Stimulated activated CD4-positive, alpha-beta T cell treated with anti-CD3 and anti-CD28 coated beads, Interleukin-12 subunit alpha, Interleukin-12 subunit beta, amount 100 ng/mL, for 48 hours (primary cell): ENCODE measurements around the gene F7.

Source experiments
- DNase-seq, 3 donors: peaks; one replicate each; pipeline ENCODE4 v3.0.0-alpha.2; 2020; ENCODE audit warnings: low read depth in 2 of 3, low spot score in 1 of 3

The F7 gene

DNA sequence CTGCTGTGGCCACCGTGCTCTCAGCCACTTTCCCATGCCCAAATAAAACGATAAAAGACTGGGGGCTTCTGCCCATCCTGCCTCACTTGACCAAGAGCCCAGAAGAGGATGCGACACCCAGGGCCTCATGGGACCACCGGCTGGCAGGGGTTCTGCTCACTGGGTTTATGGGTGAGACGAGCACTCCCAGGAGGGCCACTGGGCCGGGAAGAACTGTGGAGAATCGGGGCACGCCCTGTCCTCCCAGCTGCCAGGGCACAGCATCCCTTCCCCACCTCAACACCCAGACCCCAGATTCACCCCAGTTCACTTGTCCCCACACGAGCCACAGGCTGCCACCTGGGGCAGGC lies 12.3 kb downstream of the F7 start:
- no peak for DNase-seq

DNA sequence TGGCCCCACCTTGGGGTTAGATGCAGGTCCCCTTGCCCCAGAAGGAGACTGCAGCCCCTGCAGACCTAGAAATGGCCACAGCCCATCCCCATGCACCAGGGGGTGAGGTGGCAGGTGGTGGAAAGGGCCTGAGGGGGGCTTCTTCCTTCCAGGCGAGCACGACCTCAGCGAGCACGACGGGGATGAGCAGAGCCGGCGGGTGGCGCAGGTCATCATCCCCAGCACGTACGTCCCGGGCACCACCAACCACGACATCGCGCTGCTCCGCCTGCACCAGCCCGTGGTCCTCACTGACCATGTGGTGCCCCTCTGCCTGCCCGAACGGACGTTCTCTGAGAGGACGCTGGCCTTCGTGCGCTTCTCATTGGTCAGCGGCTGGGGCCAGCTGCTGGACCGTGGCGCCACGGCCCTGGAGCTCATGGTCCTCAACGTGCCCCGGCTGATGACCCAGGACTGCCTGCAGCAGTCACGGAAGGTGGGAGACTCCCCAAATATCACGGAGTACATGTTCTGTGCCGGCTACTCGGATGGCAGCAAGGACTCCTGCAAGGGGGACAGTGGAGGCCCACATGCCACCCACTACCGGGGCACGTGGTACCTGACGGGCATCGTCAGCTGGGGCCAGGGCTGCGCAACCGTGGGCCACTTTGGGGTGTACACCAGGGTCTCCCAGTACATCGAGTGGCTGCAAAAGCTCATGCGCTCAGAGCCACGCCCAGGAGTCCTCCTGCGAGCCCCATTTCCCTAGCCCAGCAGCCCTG lies 12.8 kb downstream of the F7 start:
- no peak for DNase-seq

DNA sequence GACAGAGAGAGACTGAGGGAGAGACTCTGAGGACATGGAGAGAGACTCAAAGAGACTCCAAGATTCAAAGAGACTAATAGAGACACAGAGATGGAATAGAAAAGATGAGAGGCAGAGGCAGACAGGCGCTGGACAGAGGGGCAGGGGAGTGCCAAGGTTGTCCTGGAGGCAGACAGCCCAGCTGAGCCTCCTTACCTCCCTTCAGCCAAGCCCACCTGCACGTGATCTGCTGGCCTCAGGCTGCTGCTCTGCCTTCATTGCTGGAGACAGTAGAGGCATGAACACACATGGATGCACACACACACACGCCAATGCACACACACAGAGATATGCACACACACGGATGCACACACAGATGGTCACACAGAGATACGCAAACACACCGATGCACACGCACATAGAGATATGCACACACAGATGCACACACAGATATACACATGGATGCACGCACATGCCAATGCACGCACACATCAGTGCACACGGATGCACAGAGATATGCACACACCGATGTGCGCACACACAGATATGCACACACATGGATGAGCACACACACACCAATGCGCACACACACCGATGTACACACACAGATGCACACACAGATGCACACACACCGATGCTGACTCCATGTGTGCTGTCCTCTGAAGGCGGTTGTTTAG lies 13.7 kb downstream of the F7 start:
- no peak for DNase-seq

DNA sequence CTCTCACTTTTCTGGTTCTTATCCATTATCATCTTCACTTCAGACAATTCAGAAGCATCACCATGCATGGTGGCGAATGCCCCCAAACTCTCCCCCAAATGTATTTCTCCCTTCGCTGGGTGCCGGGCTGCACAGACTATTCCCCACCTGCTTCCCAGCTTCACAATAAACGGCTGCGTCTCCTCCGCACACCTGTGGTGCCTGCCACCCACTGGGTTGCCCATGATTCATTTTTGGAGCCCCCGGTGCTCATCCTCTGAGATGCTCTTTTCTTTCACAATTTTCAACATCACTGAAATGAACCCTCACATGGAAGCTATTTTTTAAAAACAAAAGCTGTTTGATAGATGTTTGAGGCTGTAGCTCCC lies 14.2 kb downstream of the F7 start:
- DNase-seq = no peak

DNA sequence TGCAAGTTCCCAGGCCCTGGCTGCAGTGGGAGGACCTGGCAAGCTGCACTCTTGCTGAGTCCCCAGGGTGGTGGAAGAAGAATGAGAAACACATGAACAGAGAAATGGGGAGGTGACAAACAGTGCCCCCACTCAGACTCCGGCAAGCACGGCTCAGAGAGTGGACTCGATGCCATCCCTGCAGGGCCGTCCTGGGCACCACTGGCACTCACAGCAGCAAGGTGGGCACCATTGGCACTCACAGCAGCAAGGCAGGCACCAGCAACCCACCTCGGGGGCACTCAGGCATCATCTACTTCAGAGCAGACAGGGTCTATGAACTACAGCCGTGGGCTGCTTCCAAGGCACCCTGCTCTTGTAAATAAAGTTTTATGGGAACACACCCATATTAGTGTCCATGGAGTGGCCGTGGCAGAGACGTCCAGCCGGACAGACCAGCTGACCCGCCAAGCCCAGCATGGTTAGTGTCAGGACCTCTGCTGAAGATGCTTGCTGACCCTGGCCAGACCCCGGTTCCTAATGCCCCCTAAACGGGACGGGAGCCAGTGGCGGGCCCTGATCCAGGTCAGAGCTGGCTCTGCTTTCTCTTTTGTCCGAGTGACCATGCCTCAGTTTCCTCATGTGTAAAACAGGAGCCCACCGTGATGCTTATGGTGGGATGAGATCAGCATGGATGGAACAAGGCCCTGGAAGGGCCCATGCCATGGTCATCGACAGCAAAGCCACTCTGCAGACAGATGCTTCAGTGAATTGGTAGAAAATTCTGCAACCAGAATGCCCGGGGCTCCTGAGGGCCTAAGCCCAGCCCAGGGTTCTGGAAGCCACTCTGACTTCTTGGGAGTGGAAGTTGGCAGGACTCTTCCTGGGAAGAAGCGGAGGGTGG lies 14.9 kb downstream of the F7 start:
- DNase-seq = no peak

DNA sequence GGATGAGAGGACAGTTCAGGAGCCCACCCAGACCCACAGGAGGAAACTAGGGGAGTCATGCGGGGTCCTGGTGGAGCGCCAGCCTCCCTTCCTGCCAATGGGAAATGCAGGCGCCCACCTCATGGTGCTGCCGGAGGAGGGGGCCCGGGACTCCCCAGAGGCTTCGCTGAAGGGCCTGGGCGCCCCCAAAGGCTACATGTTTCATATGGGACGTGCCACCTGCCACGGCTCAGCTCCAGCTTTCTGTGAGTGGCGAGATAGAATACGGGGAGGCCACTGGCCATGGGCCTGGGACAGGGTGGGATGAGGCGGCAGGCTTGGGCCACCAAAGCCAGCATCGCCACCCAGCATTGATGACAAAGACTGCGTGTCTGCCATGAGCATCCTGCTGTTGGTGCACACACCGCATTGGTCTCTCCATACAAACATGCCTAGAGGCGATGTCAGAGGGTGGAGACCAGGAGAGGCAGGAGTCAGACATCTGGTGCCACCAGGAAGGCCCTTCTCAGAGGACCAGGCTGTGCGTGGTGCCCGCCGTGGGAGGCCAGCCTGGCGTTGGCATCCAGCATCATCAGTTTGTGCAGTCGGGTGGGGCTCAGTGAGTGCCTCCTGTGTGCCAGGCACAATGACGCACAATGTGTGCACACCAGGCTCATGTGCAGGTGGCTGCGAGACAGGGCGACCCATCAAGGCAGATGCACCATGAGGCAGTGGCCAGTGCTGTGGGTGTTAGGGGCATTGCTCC lies 15.8 kb downstream of the F7 start:
- DNase-seq = no peak

DNA sequence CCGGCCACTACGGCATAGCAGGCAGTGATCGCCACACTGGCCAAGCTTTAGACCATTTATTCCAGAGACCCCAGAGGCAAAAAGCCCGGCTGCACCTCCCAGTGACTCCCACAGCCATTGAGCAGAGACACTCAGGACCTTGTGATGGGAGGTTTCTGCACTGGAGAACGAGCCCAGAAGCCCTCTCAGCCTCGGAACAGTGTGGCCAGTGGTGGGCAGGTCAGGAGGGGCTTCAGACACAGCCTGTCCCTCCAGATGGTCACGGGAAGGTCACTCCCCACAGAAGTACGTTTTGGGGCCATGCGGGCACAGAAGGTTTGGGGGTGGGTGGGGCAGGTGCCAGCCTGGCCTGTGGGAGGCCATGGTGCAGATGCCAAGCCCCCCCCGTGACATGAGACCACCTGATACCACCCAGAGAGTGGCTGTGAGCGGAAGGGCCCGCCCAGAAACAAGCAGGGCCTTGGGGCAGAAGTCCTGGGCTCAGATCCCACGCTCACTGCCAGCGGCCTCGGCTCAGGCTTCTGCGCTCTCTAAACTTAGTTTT lies 16.4 kb downstream of the F7 start:
- no peak for DNase-seq

DNA sequence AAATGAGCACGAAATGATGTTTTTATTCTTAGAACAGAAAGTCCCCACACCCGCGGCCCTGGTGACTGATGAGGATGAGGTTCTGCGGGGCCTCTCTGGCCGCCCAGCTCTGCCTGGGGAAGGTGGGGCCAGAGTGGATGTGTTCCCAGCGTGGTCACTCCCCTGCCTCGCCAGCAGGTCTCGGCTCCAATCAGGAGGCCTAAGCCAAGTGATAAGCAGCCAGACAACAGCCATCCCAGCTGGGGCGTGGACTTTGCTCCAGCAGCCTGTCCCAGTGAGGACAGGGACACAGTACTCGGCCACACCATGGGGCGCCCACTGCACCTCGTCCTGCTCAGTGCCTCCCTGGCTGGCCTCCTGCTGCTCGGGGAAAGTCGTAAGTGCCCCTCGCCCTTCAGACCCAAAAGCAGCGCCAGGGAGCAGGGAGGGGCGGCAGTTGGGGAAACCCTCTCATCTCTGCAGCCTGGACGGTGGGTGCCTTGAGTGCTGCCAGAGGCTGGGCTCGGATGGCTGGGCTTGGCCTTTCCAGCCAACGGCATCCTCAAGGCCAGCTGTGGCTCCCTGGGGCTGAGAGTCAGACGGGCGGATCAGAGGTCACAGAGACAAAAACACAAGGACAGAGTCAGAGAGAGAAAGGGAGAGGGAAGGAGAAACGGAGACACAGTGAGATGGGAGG lies 17.1 kb downstream of the F7 start, which contains the start of gene F10:
TSS of gene F10 (plus strand) at position 250 of the 676 bp plus-strand sequence. CDS start at position 307, 57 bp downstream.
- no peak for DNase-seq

DNA sequence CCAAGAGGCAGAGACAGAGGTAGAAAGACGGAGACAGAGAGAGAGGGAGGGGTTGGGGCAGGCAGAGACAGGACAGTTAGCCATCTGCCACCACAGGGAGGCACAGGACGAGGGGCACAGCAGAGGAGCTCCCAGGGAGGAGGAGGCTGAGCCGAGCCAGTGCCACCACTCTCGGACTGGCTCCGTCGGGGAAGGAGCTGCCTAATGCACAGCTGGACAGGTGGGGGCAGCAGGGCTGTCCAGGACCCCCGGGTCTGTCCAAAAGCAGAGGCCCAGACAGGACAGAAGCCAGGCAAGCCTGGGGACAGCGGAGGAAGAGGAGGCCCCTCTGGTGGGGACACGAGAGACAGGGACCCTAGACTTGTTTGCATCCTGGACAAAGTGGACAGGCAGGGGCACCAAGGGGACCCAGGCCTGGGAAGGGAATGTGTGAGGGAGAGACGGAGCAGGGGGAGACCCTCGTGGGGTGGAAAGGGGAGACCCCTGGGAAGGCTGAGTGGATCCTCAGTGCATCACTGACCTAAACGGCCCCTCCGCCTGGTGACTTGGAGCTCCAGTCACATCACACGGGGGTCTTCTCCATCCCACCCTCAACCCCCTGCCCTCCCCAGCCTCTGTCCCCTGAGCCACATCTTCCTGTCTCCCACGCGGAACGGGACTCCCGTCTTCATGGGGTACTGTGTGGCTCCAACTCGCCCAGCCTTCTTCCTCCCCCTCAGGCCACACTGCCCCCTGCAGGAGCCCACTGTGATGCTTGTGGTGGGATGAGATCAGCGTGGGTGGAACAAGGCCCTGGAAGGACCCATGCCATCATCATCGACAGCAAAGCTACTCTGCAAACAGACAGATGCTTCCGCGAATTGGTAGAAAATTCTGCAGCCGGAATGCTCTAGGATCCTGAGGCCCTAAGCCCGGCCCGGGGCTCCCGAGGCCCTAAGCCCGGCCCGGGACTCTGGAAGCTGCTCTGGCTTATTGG lies 17.9 kb downstream of the F7 start:
- DNase-seq = no peak

DNA sequence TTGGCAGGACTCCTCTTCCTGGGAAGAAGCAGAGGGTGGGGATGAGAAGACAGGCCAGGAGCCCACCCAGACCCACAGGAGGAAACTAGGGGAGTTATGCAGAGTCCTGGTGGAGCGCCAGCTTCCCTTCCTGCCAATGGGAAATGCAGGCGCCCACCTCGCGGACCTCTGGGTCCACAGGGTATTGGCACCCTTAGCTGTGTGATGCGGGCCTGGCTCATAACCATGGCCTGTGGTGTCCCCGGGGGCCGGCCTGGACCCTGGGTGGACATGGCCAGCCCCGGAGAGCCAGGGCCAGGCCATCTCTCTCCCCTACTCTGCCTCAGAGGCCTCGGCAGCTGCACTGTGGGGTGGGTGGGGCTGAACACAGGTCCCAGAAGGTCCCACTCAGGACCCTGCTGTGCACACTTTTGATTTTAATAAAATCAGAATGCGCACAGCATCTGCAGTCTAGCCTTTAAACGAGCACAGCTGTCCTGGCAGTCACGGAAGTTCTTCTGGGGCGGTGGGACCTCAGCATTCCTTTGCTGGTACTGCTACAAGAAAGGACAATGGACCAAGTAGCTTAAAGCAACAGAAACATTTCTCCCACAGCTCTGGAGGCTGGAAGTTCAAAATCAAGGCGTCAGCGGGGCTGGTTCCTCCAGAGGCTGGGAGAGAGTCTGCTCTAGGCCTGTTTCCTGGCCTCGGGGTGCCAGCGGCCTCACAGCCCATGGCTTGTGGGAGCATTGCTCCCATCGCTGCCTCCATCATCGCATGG lies 18.8 kb downstream of the F7 start:
- DNase-seq = no peak

DNA sequence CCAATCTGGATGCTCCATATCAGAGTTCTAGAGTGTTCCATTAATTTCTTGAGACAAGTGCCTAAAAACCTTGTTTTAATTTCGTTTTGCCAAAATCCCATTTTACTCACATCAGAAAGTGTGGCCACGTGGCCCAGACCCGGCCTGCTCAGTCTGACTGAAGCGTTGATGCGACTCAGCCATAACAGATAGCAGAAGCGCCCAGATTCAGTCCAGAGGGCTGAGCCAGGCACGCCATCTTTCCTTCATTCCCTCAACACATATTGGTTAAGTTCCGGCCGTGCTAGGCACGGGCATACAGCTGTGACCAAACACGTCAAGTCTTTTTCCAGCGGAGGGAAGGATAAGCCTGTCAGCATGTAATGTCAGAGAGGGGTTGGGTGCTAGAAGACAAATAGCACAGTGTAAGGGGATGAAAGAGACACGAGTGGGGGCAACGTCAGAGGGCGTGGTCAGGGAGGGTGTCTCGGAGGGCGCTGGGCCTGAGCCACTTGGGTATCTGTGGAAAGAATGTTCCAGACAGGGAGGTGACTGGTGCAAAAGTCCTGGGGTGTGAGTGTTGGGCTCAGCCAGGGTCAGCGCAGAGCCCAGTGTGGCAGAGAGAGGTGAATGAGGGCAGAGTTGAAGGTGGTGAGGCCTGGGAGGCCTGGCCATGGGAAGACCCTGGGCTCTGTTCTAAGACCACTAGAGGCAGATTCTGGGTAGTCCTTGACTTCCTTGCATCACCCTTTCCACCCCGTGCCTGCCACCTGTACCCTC lies 20.1 kb downstream of the F7 start:
- DNase-seq = no peak

DNA sequence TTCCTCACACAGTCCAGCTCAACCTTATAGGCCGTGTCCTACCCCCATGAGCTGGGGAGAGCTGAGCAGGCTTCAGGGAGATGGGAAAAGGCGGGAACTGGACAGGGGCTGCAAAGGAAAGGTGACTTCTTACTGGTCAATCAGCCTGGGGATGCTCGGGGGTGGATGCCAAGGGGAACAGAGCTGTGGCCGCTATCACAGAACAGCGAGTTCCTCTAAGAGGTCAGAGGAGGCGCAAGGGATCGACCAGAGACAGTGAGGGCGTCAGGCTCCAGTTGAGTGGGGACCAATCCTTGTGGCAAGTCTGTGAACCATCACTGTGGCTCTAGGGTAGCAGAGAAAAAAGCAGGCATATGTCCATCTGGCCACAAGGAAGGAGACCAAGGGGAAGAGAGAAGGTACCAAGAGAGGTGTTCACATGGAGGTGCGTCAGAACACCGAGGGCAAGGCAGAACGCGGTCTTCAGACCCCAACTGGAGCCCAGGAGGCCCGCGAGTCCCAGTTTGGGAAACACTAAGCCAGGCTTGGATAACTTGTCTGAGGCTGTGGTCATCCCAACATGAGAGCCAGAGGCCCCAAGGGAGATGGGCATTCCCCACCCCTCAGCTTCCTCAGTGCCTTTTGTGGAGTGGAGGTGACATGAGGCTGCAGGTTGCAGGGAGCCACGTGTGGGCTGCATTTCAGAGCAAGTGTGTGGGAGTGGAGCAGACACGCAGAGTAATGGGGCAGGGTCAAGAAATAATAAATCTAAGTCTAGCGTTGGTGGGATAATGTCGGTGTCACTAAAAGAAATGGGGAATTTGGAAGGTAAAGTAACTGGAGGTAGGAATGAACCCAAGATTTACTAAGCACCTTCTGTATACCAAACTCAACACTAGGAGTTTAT lies 20.9 kb downstream of the F7 start:
- DNase-seq = no peak

DNA sequence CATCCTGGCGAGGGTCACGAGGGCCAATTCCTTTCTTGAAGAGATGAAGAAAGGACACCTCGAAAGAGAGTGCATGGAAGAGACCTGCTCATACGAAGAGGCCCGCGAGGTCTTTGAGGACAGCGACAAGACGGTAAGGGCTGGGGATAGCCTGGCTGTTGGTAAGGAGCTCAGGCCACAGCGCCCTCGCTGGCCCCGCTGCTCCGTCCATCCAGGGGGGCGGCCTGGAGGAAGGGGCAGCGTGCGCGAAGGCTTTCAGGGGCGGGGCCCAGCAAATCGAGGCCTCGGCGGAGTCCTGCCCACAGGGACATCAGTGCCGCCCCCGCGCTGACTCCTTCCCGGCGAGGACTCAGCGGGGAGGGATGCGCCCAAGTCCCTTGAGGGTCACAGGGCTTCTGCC lies 23.9 kb downstream of the F7 start:
- DNase-seq = no peak

DNA sequence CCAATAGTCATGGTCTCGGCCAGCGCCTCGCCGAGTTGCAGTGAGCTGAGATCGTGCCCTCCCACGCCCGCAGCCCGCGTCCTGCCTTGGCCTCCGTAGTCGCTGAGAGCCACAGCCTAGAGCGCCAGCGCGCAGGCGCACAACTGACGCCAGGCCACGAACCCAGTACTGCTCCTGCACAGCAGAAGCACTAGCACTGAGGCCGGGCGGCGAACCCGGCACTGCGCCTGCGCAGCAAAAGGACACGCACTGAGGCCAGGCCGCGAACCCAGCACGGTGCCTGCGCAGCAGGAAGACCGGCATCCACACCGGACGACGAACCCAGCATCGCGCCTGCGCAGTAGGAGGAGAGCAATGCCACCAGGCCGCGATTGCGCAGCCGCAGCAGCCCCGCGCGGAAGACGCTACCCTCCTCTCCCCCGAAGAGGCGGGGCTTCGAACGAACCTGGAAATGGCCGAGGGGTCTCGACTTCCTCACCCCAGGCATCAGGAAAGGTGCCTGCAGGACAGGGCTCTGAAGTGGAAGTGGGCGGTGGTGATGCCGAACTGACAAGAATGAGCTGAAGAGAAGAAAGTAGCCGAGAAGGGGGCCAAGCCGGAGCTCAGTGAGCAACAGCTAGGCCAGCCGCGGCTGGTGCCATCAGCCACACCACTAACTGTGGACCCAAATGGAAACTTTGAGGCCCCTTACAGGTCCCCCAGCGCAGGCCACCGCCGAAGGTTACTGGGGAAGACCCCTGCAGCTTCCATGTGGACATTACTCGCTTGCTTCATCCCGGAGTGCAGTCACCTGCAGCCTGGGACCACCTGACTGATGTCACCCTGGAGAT lies 24.5 kb downstream of the F7 start:
- peak in 2 of 3 donors; percentile 26 to 36 for DNase-seq

DNA sequence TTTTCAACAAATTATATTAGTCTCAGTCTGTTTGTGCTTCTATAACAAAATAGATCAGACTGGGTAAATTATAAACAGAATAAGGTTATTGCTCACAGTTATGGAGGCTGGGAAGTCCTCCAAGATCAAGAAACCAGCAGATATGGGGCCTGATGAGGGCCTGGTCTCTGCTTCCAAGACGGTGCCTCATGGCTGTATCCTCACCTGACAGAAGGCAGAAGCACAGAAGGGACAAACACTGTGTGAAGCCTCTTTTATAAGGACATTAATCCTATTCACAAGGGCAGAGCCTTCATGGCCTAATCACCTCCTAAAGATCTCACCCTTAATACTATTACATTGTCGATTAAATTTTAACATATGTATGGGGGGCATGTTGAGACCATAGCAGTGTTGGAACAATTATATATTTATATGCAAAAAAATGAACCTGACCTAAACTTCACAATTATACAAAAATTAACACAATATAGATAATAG lies 29.7 kb downstream of the F7 start:
- DNase-seq = no peak
